Stimulated activated CD4-positive, alpha-beta T cell treated with anti-CD3 and anti-CD28 coated beads, Interleukin-4, amount 100 ng/mL, for 48 hours (primary cell): ENCODE results near the gene C1orf50.
A peak's percentile ranks its signal among the peaks of the same experiment; 100 is the strongest.
"Not testable (repeated sequence)": the region's sequence is repeated elsewhere in the genome, so short reads cannot be mapped to it uniquely, and the experiment has no call there.

Source experiments
- DNase-seq, 2 donors: peaks; one replicate each; pipeline ENCODE4 v3.0.0-alpha.2; 2020; ENCODE audit warnings: low read depth in 2 of 2

The C1orf50 gene

DNA sequence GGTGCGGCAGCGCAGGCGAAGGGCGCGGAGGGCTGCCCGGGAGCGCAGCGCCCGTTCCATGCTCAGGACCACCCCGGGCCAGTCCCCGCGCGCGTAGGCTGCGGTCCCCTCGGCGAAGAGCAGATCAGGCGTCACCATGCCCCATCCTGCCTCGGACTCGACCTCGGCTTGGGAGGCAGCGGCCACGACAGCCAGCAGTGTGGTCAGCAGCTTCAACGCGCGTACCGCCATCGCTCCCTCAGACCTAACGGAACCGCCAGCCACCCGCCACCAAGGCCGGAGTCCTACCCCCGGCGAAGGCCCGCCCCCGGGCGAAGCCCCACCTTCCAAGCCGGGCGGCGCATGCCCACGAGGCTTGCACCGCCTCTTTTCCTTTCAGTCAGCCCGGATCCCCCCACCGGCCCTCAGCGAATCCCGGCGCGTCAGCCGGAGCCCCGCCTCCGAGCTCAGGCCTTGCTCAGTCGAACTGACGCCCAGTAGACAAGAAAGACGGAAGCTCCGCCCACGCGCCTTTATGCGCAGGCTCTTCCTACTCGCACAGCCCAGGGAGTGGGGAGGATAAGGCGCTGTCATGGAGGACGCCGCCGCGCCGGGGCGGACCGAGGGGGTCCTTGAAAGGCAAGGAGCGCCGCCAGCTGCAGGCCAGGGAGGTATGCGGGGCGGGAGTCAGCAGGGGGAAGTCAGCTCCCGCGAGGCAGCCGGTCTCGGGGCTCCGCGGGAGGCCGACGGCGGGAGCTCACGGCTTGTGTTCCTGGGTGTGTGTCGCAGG lies at the start of gene C1orf50, which contains the start of gene P3H1:
C1orf50 (plus strand) TSS at position 509 of the 769 bp plus-strand sequence; CDS start at position 572, 63 bp downstream.
P3H1 (minus strand) TSS at position 288 of the 769 bp plus-strand sequence; CDS start at position 231, 57 bp downstream.
- DNase-seq: peak; percentile 99 to 100

DNA sequence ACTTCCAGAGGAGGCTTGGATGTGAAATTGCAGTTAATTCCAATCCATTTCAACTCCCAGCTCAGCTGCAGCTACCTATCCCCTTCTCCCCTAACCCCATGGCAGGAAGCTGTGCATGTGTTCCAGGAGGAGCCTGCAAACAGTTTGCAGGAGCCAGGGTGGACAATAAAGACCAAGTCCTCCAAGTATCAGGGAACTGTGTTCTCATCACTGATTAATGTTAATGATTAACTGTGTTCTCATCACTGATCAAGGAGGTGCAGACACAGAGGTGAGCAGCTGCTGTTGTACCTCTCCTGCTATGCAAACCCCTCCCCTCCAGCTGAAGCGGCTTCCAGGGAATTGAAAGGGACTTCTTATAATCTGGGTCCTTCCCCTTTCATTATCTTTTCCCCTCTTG lies 46.2 kb upstream of the C1orf50 start:
- no peak for DNase-seq

DNA sequence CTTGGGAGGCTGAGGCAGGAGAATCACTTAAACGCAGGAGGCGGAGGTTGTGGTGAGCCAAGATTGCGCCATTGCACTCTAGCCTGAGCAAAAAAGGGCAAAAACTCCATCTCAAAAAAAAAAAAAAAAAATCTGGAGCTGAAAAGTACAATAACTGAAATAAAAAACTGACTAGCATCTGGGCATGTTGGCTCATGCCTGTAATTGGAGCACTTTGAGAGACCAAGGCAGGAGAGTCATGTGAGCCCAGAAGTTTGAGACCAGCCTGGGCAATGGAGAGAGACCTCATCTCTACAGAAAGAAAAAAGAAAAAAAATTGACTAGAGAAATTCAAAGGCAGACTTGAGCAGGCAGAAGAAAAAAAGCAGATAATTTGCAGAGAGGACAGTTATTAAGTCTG lies 45.1 kb upstream of the C1orf50 start:
- no peak for DNase-seq

DNA sequence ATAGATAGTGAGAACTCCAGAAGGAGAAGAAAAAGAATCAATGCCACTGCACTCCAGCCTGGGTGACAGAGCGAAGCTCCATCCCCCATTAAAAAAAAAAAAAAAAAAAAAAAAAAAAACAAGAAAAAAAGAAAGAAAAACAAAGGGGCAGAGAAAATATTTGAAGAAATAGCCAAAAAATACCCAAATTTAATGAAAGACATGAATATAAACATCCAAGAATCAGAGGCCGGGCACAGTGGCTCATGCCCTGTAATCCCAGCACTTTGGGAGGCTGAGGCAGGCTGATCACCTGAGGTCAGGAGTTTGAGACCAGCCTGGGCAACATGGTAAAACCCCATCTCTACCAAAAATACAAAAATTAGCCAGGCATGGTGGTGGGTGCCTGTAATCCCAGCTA lies 44.6 kb upstream of the C1orf50 start:
- not testable (repeated sequence) for DNase-seq

DNA sequence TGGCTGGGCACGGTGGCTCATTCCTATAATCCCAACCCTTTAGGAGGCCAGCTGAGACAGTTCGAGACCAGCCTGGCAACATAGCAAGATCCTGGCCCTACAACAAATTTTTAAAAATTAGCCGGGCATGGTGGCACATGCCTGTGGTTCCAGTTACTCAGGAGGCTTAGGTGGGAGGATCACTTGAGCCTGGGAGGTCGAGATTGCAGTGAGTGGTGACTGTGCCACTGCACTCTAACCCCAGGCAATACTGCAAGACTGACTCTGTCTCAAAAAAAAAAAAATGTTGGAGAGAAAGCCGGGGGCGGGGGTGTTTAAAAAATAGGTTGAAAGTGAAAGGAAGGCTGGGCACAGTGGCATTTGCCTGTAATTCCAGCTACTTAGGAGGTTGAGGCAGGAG lies 43.5 kb upstream of the C1orf50 start:
- DNase-seq: no peak

DNA sequence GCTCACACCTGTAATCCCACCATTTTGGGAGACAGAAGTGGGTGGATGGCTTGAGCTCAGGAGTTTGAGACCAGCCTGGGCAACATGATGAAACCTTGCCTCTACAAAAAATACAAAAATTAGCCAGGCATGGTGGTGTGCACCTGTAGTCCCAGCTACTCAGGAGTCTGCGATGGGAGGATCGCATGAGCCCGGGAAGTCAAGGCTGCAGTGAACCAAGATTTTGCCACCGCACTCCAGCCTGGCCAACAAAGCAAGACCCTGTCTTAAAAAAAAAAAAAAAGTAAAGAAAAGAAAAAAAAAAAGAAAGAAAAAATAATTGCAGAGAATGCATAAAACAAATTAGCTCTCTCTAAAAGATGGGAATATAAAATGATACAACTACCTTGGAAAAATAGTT lies 41.2 kb upstream of the C1orf50 start:
- not testable (repeated sequence) for DNase-seq

DNA sequence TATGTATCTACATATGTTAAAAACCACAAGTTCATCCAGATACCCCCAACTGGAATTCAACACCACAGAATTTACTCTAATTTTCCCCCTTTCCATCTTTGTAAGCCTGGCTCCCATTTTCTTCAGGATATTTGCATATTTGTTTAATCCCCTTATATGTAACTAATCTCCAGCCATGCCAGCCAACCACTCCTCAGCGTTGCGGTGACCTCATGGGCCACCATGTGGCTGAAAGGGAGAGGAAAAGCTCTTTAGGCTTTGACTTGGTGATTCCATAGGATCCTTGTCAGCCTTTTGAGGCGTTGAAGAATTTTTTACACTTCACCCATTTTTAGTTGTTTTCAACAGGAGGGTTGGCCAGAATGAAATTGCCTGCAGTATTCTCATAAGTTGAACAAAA lies 37.0 kb upstream of the C1orf50 start:
- DNase-seq: no peak

DNA sequence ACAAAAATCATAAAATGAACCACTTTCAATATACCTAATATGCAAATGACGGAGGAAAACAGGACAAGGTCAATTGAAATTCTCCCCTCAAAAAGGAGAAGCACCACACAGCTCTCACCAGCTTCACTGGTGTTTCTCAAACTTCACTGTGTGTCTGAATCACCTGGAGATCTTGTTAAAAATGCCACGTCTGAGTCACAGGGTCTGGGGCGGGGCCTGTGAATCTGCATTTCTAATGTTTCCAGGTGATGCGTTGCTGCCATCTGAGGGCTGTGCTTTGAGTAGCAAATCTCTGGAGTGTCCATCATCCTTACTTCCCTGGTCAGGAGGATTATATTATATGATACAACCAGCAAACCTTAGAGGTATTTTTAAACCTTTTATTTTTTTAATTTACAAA lies 36.1 kb upstream of the C1orf50 start:
- DNase-seq: peak; percentile 49 to 51

DNA sequence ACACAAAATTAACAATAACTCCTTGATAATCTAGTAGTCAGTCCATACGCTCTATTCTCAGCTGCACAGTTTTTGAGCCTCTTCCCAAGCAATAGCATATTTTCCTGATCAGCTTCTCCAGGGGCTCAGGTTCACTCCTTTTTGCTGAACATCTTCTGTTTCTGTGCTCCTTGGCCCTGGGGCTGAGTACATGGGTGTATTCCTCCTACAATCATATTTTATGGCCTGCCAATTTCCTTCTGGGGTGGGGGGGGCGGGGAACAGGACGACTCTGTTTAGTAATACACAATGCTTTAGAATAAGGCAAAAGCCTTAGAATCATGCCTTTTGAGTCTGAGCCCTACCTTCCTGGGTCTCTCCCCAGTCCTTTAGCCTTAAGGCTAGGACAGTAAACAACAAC lies 35.5 kb upstream of the C1orf50 start:
- no peak for DNase-seq

DNA sequence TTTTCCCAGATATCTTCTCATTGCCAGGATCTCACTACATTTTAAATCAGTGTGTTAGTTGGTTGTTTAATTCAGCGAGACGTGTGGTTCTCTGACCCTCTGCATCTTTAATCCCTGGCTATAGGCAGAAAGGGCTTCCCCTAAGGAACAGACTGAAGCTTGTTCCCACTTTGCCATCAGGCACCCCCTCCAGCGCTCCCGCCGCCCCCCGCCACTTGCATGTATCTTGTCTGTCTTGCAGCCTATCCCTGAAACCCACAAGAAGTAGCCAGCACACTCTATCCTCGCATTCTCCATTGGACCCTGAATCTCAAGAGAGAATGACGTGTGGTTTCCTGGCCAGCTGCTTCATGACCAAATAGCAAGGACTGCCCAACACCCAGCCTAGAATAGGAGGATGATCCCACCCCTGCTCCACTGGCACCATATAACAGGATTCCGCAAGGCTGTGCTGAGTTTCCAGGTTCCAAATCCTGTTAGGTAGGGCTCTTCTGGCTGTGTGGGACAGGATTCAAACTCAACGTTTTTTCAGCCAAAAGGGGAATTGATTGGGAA lies 34.8 kb upstream of the C1orf50 start:
- no peak for DNase-seq

DNA sequence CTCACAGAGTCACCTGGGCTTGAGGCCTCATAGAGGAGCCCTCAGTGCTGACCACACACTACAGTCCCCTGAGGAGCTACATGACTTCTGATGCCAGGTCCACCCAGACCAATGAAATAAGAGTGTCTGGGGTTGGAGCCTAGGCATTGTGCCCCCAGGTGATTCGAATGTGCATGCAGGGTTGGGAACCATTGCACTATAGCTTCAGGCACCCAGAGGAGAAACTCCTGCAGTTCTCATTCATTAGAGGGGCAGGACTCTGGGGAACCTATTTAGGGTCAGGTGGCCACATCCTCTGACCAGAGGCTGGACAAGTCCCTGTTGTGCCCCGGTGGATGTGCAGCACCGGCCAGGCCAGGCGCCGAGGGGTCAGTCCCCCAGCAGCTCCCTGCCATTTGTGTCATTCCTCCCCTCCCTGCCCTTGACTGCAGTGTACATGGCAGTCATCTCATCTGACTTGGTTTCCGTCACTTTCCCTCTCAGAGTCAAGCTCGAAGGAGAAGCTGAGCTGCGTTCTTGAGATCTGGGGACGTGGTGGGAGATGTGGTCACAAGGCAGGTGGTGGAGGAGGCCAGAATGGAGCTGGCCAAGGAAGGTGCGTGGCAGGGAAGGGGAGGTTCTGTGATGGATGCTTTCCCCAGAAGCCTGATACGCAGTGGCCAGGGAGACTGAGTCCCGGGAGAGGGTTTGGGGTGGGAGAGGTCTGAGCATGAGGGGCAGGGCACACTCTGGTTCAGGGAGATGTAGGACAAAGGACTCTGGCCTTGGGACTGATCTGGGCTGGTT lies 33.4 kb upstream of the C1orf50 start:
- DNase-seq: no peak

DNA sequence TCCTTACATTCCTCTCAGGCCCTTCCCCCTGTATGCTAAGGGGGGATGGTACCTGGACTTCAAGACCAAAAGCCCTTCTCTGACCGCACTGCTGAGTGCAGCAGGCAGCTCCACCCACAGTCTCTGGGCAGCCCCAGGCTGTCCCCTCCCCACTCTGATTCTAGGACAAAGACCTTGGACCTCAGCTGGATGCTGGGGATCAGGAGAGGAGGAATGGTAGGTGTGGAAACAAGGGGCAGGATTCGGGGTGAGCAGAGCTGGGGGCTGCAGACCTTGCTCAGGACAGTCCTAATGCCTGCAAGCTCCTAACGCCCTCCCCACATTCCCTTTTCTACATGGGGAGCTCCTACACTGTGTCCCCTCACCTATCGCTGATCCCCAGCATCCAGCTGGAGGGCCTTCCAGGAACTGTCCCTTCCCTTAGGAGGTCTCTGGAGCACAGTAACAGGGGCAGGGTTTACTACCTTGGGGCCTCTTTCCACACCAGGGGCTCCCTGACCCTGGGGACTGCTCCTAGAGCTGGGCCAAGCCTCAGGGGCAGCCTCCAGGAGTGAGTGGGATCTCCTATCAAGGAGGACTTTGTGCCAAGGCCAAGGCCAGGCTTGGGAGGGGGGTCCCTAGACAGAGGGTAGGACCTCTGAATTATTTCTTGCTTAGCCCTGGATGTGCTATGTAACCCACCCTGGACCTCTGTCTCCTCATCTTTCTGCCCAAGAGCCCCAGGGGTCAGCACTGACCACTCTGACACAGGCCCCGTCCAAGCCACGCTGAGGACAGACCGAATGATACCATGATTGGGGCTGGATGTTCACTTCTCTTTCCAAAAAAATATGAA lies 32.6 kb upstream of the C1orf50 start:
- DNase-seq: no peak

DNA sequence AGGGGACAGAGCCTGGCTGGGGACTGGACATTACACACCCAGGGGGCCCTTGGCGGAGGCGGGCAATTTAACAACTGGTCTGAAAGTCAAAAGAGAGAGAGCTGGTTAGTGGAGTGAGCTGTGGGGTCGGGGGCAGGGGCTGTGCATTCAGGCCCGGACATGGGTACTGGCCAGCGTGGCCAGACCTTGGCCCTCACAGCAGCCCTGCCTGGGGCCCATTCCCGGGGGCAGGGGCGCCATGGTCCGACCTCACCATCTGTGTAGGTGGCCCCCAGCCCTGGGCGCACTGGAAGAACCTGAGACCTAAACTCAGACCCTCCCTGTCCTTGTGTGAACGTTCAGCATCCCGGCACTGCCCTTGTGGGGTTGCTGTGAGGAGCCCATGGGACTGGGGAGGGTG lies 32.0 kb upstream of the C1orf50 start:
- DNase-seq: no peak

DNA sequence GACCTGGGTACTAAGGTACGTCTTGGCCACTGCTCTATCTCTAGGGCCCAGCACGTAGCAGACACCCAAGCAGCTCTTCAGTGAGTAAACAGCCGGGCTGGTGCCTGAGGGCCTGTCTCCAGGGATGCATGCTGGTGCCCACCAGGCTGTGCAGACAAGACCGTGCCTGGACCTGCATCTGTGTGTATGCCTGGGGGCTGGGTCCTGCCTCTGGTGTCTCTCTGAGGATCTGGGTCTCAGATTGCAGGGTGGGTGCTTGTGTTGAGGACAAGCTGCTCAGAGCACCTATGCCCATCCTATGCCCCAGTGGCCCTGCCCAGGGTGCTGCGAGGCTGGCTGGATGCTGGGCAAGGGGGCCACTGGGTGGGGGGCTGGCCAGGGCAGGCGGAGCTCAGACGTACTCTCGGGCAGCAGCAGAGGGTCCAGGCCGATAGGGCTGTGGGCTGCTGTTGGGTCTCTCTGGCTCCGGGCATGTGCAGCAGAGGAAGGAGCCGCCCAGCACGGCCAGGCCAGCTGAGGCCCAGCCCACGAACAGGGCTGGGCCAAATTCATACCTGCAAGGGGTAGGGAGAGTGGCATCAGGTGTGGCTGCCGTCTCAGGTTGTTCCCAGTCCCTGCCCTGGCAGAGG lies 31.5 kb upstream of the C1orf50 start:
- DNase-seq: no peak

DNA sequence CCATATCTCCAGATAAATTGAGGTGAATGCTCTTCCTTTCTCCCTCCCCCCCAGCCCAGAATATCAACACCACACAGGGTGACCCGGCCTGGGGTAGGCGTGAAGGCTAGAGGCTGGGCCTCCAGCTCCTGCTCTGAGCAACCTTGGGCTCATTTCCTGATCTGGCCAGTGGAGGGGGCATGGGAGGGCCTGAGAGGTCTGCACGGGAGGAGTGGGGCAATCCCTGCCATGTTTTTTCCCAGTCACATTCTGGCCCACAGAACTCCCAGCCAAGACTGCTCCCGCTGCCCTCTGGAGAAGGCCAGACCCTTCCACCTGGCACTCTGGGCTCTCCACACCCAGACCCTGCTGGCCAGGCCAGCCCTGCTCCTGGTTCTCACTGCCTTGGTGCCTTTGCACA lies 30.9 kb upstream of the C1orf50 start:
- no peak for DNase-seq

DNA sequence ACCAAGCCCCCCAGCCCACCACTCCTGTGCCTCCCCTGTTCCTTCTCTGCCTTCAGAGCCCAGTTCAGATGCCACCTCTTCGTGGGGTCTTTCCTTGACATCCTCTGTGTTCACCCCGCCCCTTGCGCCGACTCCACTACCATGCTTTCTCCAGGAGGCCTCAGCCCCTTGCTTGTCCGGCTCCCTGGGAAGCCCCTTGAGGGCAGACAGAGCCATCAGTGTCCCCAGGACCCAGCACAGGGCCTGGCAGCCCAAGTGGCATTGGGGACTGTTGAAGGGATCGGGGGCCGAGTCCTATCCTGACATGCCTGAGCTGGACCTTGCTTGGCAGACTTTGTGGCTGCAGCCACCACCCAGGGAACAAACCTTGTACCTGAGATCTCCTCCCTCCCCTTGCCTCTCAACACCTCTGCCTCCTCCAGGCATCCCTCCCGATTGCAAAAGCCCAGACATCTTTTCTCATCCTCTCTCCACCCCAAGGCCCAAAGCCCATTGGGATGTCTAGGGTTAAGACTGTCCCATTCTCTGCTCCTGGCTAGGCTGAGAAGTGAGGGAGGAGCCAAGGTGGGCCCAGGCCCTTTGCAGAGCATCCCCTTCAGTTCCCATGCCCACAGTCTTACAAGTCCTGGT lies 30.4 kb upstream of the C1orf50 start:
- DNase-seq: no peak

DNA sequence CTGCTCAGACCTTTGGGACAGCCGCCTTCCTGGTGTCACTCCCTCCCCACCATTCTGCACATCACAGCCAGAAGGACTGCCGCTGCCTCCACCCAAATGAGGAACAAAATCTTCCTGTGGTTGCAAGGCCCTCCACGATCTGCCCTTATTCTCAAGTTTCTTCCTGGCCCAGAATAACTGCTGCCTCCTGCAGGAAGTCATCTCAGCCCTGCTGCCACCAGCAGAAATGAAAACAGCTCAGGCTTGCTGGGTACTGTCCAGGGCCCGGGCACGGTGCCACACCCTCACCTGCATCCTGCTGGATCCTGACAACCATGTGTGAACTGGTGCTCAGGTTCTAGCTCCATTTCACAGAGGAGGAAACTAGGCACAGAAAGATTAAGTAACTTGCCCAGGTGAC lies 29.8 kb upstream of the C1orf50 start:
- no peak for DNase-seq

DNA sequence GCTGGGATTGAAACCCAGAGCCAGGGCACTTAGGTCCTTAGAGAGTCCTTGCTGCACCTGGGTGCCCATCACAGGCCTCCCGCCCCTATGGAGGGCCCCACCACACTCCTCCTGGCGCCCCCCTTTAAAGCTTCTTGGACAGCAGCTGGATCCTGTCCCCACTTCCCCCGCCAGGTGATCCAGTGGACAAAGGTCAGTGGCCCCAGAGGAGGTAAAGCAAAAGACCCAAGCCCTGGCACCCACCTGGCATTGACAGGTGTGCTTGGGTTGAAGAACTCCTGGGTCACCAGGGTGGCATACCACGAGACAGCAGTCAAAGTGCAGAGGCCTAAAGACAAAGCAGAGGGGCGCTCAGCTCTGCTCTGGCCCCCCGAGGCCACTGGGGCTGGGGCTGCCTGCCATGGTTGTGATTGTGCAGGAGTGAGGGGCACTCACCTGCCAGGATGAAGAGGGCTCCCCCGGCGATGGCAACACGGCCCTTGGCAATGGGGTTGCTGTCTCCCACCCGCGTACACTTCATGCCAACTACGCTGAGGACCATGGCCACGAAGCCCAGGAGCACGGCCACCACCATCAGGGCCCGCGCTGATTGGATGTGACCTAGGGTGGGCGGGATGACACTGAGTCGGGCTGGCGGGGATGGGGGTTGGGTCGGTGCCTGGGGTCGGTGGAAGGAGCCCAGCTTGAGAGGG lies 28.9 kb upstream of the C1orf50 start:
- DNase-seq: no peak

DNA sequence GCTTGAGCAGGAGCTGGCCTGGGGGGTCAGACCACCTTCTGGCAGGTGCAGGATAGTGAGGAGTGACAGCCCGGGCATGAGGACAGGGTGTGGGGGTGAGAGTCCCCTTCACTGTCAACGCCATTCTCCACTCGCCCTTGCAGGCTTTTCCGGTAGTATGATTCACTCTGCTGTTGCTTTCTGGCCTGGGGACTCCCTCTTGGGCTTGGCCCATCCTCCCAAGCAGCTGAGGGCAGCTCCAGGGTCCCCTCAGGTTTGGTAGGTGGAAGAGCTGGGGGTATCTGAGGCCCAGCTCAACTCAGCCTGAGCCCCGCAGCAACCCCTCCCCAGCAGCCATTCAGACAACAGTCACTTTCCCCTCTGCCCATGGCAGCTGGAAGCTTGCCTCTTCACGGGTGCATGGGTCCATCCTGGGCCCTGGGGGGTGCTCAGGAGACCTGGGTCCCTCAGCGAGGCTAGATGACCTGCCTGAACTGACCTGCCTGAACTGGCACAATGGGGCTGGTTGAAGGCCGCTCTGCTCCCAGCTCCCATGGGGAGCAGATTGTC lies 28.3 kb upstream of the C1orf50 start:
- no peak for DNase-seq
